ENCODE results near the gene AGBL1.

DNA sequence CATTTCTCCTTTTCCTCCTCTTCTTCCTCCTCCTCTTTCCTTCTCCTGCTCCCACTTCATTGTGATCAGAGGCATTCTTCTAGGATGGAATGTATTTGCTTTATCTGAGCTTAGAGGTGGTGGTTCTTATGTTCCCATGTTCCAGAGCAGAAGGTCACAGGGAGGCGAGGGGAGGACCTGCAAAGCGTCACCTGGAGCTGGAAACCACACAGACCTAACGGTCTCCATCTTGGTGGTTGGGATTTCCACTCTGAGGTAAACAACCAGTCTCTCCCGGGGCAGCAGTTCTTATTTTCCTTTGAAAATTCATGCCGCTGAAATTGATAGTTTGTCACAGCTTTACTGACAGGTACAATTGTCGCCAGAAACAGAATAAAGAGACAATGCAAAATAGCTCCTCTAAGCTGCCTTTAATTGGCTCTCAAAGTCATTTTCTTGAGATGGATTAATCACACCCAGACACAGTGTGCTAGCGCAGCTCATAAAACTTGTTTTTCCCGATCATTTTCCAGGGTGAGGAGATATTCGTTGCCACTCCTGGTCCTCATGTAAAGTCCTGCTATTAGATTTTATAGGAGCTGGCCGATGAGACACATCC is 16.9 kb upstream of the AGBL1 start:
- no peak for TF ChIP-seq POLR2A (IDR thresholded peaks at IDR 0.05)
- TF ChIP-seq CTCF (IDR thresholded peaks at IDR 0.05): no peak

Data from right lobe of liver (tissue), 4 donors.